Coronary artery (tissue), 2 donors: Measurements from ENCODE around the gene RBM7.

Source experiments
- DNase-seq: peaks from one replicate; pipeline ENCODE4 v3.0.0-alpha.2; 2017; ENCODE audit warnings: low spot score
- H3K27ac ChIP-seq, 2 donors: fragments of 200-600 bp; sonication (generic); one replicate each; pipeline ENCODE4 v1.5.1; 2016 to 2019
- H3K4me3 ChIP-seq: fragments of 200-600 bp; sonication (generic); 2 replicates; pipeline ENCODE4 v1.5.1; 2016; ENCODE audit warnings: mild to moderate bottlenecking, moderate library complexity
- CTCF ChIP-seq: fragments of 200-600 bp; sonication (generic); IDR thresholded peaks from one replicate; pipeline ENCODE4 v1.5.1; 2019; ENCODE audit warnings: antibody characterized with exemption

The RBM7 gene

DNA sequence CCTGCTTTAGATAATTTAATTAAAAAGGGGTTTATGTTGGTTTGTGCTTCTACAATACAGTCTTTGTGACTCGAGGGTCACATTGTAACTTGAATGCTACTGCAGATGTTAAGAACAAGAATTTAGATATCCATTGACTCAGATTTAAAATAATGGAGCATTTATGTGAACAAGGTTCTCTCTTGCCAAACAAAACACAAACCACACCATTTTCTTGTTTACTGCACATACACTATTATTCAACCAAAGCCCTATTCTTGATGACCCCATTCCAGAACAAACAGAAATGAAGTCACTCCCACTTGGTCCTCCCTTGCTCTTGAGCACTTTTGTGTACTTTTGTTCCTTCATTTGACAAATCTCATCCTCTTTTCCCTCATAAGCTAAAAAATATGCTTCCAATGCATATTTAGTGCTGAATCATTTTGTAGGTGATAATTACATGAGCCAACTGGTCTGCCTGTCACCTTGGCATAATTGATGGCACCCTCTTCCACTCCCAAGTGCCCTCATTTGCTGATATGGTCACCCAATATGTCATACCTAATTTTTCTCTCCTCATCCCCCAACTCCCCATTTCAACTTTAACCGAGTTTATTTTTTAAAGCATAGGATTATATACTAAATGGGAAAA, 3.0 kb upstream of the RBM7 start:
- no peak for TF ChIP-seq CTCF
- no peak for DNase-seq
- Histone ChIP-seq H3K27ac (no peak overlapping the region), H3K4me3 (no peak overlapping the region)

DNA sequence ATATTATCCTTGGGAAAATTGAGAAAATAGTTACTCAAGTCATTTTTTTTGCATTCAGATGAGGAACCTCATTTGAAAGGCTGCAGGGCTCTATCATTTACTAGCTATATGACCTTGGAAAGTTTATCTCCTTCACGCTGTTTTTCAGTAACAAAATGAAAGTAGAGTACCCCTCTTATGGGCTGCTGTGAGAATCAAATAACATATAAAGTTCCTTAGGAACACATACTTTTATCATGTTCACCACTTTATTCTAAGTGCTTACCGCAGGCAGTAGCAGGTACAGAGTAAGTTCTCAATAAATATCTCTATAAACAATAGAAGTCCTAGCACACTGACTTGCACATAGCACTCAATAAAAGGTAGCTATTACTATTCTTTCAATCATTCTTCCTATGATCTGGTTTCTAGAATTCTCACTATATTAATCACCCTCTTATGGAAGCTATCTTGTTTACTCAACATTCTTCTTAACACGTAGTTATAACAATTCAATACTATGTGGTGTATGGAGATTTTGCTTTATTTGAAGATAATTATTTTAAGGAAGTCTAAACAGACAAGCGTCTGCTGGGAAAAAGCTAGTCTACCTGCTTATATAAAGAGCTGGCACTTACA, 2.1 kb upstream of the RBM7 start:
- Histone ChIP-seq H3K27ac (no peak overlapping the region), H3K4me3 (no peak overlapping the region)
- TF ChIP-seq CTCF, result no peak
- no peak for DNase-seq

DNA sequence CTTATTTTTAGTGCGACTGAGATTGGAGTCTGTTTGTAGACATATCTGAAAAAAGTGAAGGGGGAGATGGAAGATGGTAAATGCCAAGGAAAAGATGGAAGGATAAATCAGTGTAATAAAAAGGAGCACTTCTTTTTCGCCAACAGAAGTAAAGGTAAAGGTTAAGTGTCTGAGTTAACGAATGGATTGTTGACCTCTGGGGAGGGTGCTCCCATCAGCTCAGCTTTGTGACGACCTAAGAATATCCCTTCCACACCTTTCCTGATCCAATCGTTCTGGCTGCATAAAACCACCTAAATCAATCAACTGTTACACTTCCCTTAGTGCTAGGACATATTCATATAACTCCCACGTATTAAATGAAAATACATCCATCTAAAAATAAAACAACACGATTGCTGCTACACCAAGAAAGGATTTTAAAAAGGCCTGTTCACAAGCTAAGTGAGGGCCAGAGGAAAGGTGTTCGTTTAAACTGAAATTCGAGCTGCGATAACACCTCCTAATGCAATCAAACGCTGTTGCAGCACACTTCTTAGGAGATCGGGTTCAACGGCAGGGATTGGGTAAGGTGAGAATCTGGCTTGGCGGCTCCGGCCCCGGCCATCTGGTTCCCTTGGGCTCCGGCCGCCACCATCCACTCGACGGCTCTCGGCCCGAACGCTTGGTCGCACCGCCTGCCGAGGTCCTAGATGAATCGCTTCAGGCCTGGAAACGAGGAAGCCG, 813 bp upstream of the RBM7 start:
- H3K27ac ChIP-seq, result peak overlapping the region; percentile 99
- DNase-seq, result peak; percentile 86
- peak overlapping the region; percentile 78 for H3K4me3 ChIP-seq
- TF ChIP-seq CTCF, result no peak

DNA sequence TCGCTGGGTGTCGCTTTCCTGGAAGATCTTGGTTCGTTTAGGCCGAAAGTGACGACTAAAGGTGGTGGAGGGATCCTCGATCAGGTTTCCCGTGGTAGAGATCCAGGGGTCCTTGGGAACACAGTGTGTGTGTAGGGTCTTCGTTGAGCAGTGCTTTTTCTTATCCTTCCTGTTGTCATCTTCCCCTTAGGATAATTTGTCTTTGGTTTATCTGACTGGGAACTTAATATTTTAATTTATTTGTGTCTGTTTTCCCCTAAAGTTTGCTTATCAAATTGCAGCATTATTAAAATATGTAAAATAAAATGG, 403 bp downstream of the RBM7 start:
- DNase-seq, result no peak

GRCh38 chr11:114401311-114401710, 845 bp downstream of the RBM7 start:
- H3K4me3 ChIP-seq, result peak overlapping the region; percentile 78
- no peak for TF ChIP-seq CTCF
- H3K27ac ChIP-seq, result peak overlapping the region; percentile 99
- no peak for DNase-seq

More for the DNA sequence above, 403 bp downstream of the RBM7 start:
- H3K4me3 ChIP-seq, result peak overlapping the region; percentile 78
- TF ChIP-seq CTCF, result no peak
- peak overlapping the region; percentile 99 for H3K27ac ChIP-seq

DNA sequence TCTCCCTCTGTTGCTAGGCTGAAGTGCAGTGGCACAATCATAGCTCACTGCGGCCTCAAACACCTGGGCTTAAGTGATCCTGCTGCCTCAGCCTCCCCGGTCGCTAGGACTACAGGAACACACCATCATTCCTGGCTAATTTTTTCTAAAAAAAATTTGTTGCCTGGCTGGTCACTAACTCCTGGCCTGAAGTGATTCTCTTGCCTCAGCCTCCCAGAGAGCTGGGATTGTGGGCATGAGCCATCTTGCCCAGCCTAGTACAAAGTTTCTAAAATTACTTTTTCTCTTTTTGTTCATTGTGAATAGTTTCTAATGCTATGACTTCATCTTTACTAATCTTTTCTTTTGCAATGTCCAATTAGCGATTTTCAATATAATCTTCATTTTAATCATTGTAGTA, 12.5 kb downstream of the RBM7 start:
- no peak for TF ChIP-seq CTCF
- DNase-seq, result no peak
- Histone ChIP-seq H3K27ac (no peak overlapping the region), H3K4me3 (no peak overlapping the region)

GRCh38 chr11:114413958-114414357, 13.5 kb downstream of the RBM7 start:
- no peak for TF ChIP-seq CTCF
- no peak overlapping the region for H3K27ac ChIP-seq
- no peak overlapping the region for H3K4me3 ChIP-seq
- no peak for DNase-seq
